WTC11 (cell line): ENCODE results near the gene TMEM164. TPM values are rescaled to one million over a fixed set of nuclear protein-coding genes. Genes with fewer than 3 reads are reported as not detected.

ENCODE experiments used
- ATAC-seq: fragments of 200-7000 bp; cut with Tn5 transposase; 2 replicates; pipeline ENCODE4 v1.10.0; 2021; ENCODE audit warnings: mild to moderate bottlenecking, moderate library complexity
- CTCF ChIA-PET: fragments of 300-600 bp; sonication (Branson Sonifier 250); formaldehyde crosslinking; loops from one replicate; lab custom pipeline; 2021; ENCODE audit warnings: antibody characterized with exemption; lab: Charles Lee
- POLR2A ChIA-PET: fragments of 350-600 bp; sonication (Branson Sonifier 250); formaldehyde crosslinking; loops from one replicate; lab custom pipeline; 2021; ENCODE audit warnings: antibody characterized with exemption; lab: Charles Lee
- DNase-seq: peaks from one replicate; pipeline ENCODE4 v3.0.0; 2021; ENCODE audit warnings: low spot score
- H3K27ac Mint-ChIP-seq: 2 replicates; pipeline ENCODE4 v1.8.0; 2021; ENCODE audit warnings: mixed read lengths
- H3K27me3 Mint-ChIP-seq: 2 replicates; pipeline ENCODE4 v1.8.0; 2021; ENCODE audit warnings: low read depth, mild to moderate bottlenecking, moderate library complexity, mixed read lengths
- H3K36me3 Mint-ChIP-seq: 2 replicates; pipeline ENCODE4 v1.8.0; 2021; ENCODE audit warnings: mixed read lengths
- H3K4me1 Mint-ChIP-seq: 2 replicates; pipeline ENCODE4 v1.8.0; 2022; ENCODE audit warnings: mixed read lengths
- H3K4me3 Mint-ChIP-seq: 2 replicates; pipeline ENCODE4 v1.8.0; 2021; ENCODE audit warnings: mild to moderate bottlenecking, moderate library complexity, mixed read lengths
- H3K9me3 Mint-ChIP-seq: 2 replicates; pipeline ENCODE4 v1.8.0; 2021; ENCODE audit warnings: mixed read lengths
- AR ChIP-seq: fragments of 250-450 bp; sonication (Bioruptor Pico); IDR thresholded peaks from 2 replicates; pipeline ENCODE4 v1.9.0; 2021; ENCODE audit warnings: mild to moderate bottlenecking
- CBFB ChIP-seq: sonication (generic); formaldehyde crosslinking; IDR thresholded peaks from 2 replicates; pipeline ENCODE4 v1.8.1; 2022; ENCODE audit warnings: mild to moderate bottlenecking, low read depth, missing genetic modification reagents
- CDX4 ChIP-seq: fragments of 250-450 bp; sonication (Bioruptor Pico); IDR thresholded peaks from 2 replicates; pipeline ENCODE4 v1.9.0; 2021; ENCODE audit warnings: moderate library complexity, mild to moderate bottlenecking, inconsistent platforms, borderline replicate concordance
- CREM ChIP-seq: sonication (generic); formaldehyde crosslinking; IDR thresholded peaks from 2 replicates; pipeline ENCODE4 v1.8.1; 2022; ENCODE audit warnings: mild to moderate bottlenecking, missing genetic modification reagents, moderate library complexity
- CTCF ChIP-seq: fragments of 200-600 bp; IDR thresholded peaks from 2 replicates; pipeline ENCODE4 v1.8.0; 2022; ENCODE audit warnings: antibody characterized with exemption
- E2F1 ChIP-seq: sonication (generic); formaldehyde crosslinking; IDR thresholded peaks from 2 replicates; pipeline ENCODE4 v1.8.0; 2022; ENCODE audit warnings: mild to moderate bottlenecking, missing genetic modification reagents
- ELF4 ChIP-seq: sonication (generic); formaldehyde crosslinking; IDR thresholded peaks from 2 replicates; pipeline ENCODE4 v1.8.1; 2022; ENCODE audit warnings: low read depth, mild to moderate bottlenecking, moderate library complexity, missing genetic modification reagents
- EMX1 ChIP-seq: fragments of 250-450 bp; sonication (Bioruptor Pico); IDR thresholded peaks from 2 replicates; pipeline ENCODE4 v1.8.0; 2021; ENCODE audit warnings: mild to moderate bottlenecking
- ETV6 ChIP-seq: sonication (generic); formaldehyde crosslinking; IDR thresholded peaks from 2 replicates; pipeline ENCODE4 v1.8.1; 2022; ENCODE audit warnings: mild to moderate bottlenecking, missing genetic modification reagents
- MXD4 ChIP-seq: fragments of 250-450 bp; sonication (Bioruptor Pico); IDR thresholded peaks from 2 replicates; pipeline ENCODE4 v1.8.0; 2021; ENCODE audit warnings: mild to moderate bottlenecking, moderate library complexity, borderline replicate concordance
- NFATC4 ChIP-seq: fragments of 250-450 bp; sonication (Bioruptor Pico); IDR thresholded peaks from 2 replicates; pipeline ENCODE4 v1.9.0; 2021; ENCODE audit warnings: mild to moderate bottlenecking
- SOX15 ChIP-seq: fragments of 250-450 bp; sonication (Bioruptor Pico); IDR thresholded peaks from 2 replicates; pipeline ENCODE4 v1.9.0; 2021; ENCODE audit warnings: mild to moderate bottlenecking
- TEAD1 ChIP-seq: sonication (generic); formaldehyde crosslinking; IDR thresholded peaks from 2 replicates; pipeline ENCODE4 v1.8.0; 2022; ENCODE audit warnings: mild to moderate bottlenecking, missing genetic modification reagents
- USF2 ChIP-seq: sonication (generic); formaldehyde crosslinking; IDR thresholded peaks from 2 replicates; pipeline ENCODE4 v1.8.1; 2023; ENCODE audit warnings: mild to moderate bottlenecking, missing genetic modification reagents, moderate library complexity
- ZNF121 ChIP-seq: sonication (generic); formaldehyde crosslinking; IDR thresholded peaks from 2 replicates; pipeline ENCODE4 v1.8.0; 2023; ENCODE audit warnings: missing genetic modification reagents
- ZNF423 ChIP-seq: fragments of 250-450 bp; sonication (Bioruptor Pico); IDR thresholded peaks from 2 replicates; pipeline ENCODE4 v2.1.2; 2022; ENCODE audit warnings: mild to moderate bottlenecking, moderate library complexity
- total RNA-seq: library from RNA; stranded (reverse); gene quantifications from 3 replicates; pipeline ENCODE4 v1.2.3, GENCODE V29; 2021

TMEM164 gene
- total RNA-seq, 1 experiment from 2014 or later = 16.0 TPM

GRCh38 chrX:110089656-110090403 lies 86.9 kb downstream of the TMEM164 start:
- Mint-ChIP-seq H3K4me3 (no peak overlapping the region), H3K27me3 (peaks cover 22% of the 10 kb centered on the region), H3K36me3 (peaks cover 3% of the 10 kb centered on the region; the same call in 1 of the 2 replicates), H3K4me1 (no peaks in the 10 kb centered on the region), H3K27ac (no peak overlapping the region), H3K9me3 (peaks cover 4% of the 10 kb centered on the region; the same call in 1 of the 2 replicates)
- TF ChIP-seq AR (CRISPR knock-in tag) = no peak
- no peak for TF ChIP-seq CBFB (CRISPR knock-in tag)
- TF ChIP-seq CDX4 (CRISPR knock-in tag) = no peak
- POLR2A ChIA-PET = no interaction called here
- ATAC-seq = no peak
- CTCF ChIA-PET = no interaction called here
- DNase-seq = no peak

GRCh38 chrX:110097920-110098319 lies 95.0 kb downstream of the TMEM164 start:
- DNase-seq = no peak
- Mint-ChIP-seq H3K27me3 (peaks cover 46% of the 10 kb centered on the region), H3K27ac (no peak overlapping the region), H3K9me3 (peaks cover 10% of the 10 kb centered on the region; the same call in 1 of the 2 replicates), H3K4me1 (peaks cover 3% of the 10 kb centered on the region), H3K36me3 (peaks cover 5% of the 10 kb centered on the region), H3K4me3 (no peak overlapping the region)
- ChIA-PET POLR2A (no interaction called here), CTCF (no interaction called here)
- no peak for ATAC-seq
- TF ChIP-seq ELF4 = no peak
- TF ChIP-seq CBFB (CRISPR knock-in tag) = no peak
- no peak for TF ChIP-seq ZNF423 (CRISPR knock-in tag)
- TF ChIP-seq MXD4 = no peak
- TF ChIP-seq ZNF121 (CRISPR knock-in tag) = no peak
- no peak for TF ChIP-seq EMX1
- TF ChIP-seq CDX4 (CRISPR knock-in tag) = no peak
- no peak for TF ChIP-seq SOX15 (CRISPR knock-in tag)
- TF ChIP-seq CREM (CRISPR knock-in tag) = no peak
- no peak for TF ChIP-seq CTCF
- TF ChIP-seq NFATC4 (CRISPR knock-in tag) = no peak
- TF ChIP-seq ETV6 (CRISPR knock-in tag) = no peak
- no peak for TF ChIP-seq E2F1
- TF ChIP-seq TEAD1 (CRISPR knock-in tag) = no peak
- TF ChIP-seq USF2 (CRISPR knock-in tag) = no peak
- TF ChIP-seq, all 79 proteins: peak for 0
